Dermis blood vessel endothelial cell (primary cell): Measurements from ENCODE around the gene KNG1. TPM values are rescaled to one million over a fixed set of nuclear protein-coding genes. Genes with fewer than 3 reads are reported as not detected.
"Not testable (repeated sequence)": the region's sequence is repeated elsewhere in the genome, so short reads cannot be mapped to it uniquely, and the experiment has no call there.

Experiments
- DNase-seq: peaks from one replicate; pipeline ENCODE4 v3.0.0; 2010
- total RNA-seq: library from RNA; depleted of rRNA; stranded (reverse); fragments of >200 nt; gene quantifications from 2 replicates; pipeline ENCODE4 v1.2.3, GENCODE V29; 2014

KNG1 gene
- total RNA-seq, result not detected in 2 replicates

GRCh38 chr3:186717039-186717457 lies at the start of gene KNG1:
TSS of gene KNG1 (plus strand) at chr3:186717359. CDS start at chr3:186717543, 184 bp downstream.
- no peak for DNase-seq

- no peak for DNase-seq
Observed at GRCh38 chr3:186668426-186668825, 48.7 kb upstream of the KNG1 start.

GRCh38 chr3:186669378-186670084 lies 47.6 kb upstream of the KNG1 start:
- no peak for DNase-seq

- DNase-seq, result no peak
Observed at GRCh38 chr3:186670155-186670554, 47.0 kb upstream of the KNG1 start.

- no peak for DNase-seq
Observed at GRCh38 chr3:186671051-186671450, 46.1 kb upstream of the KNG1 start.

GRCh38 chr3:186678604-186679003 lies 38.6 kb upstream of the KNG1 start:
- DNase-seq, result no peak

GRCh38 chr3:186679151-186679550 lies 38.0 kb upstream of the KNG1 start:
- no peak for DNase-seq

GRCh38 chr3:186680869-186681268 lies 36.3 kb upstream of the KNG1 start:
- no peak for DNase-seq

GRCh38 chr3:186682812-186683211 lies 34.3 kb upstream of the KNG1 start:
- DNase-seq, result no peak

- DNase-seq, result no peak
Observed at GRCh38 chr3:186683979-186684378, 33.2 kb upstream of the KNG1 start.

- not testable (repeated sequence) for DNase-seq
Observed at GRCh38 chr3:186686475-186686874, 30.7 kb upstream of the KNG1 start.

- DNase-seq, result no peak
Observed at GRCh38 chr3:186687120-186687651, 30.0 kb upstream of the KNG1 start.

- not testable (repeated sequence) for DNase-seq
Observed at GRCh38 chr3:186690304-186690703, 26.9 kb upstream of the KNG1 start.

GRCh38 chr3:186691676-186692075 lies 25.5 kb upstream of the KNG1 start:
- DNase-seq, result no peak

- no peak for DNase-seq
Observed at GRCh38 chr3:186693843-186694242, 23.3 kb upstream of the KNG1 start.

GRCh38 chr3:186694288-186695032 lies 22.7 kb upstream of the KNG1 start:
- no peak for DNase-seq

- DNase-seq, result no peak
Observed at GRCh38 chr3:186696522-186696921, 20.6 kb upstream of the KNG1 start.

- DNase-seq, result no peak
Observed at GRCh38 chr3:186697510-186697909, 19.6 kb upstream of the KNG1 start.

- no peak for DNase-seq
Observed at GRCh38 chr3:186700267-186700666, 16.9 kb upstream of the KNG1 start.

- DNase-seq, result not testable (repeated sequence)
Observed at GRCh38 chr3:186702451-186702850, 14.7 kb upstream of the KNG1 start.

GRCh38 chr3:186705882-186706780 lies 11.0 kb upstream of the KNG1 start:
- DNase-seq, result no peak

- DNase-seq, result no peak
Observed at GRCh38 chr3:186708983-186709679, 8.0 kb upstream of the KNG1 start.
